NK-92 (cell line): ENCODE data around the gene PIEZO1.

ENCODE experiments used
- DNase-seq: peaks from one replicate; lab custom pipeline; 2025; ENCODE audit not compliant: unreplicated experiment; lab: John Stamatoyannopoulos, UW

PIEZO1 gene

GRCh38 chr16:88754912-88755744 lies 29.9 kb downstream of the PIEZO1 start:
- DNase-seq, result no peak

GRCh38 chr16:88754109-88754911 lies 30.7 kb downstream of the PIEZO1 start:
- DNase-seq, result no peak

GRCh38 chr16:88753602-88754001 lies 31.4 kb downstream of the PIEZO1 start:
- no peak for DNase-seq

GRCh38 chr16:88753191-88753590 lies 31.8 kb downstream of the PIEZO1 start:
- no peak for DNase-seq

DNA sequence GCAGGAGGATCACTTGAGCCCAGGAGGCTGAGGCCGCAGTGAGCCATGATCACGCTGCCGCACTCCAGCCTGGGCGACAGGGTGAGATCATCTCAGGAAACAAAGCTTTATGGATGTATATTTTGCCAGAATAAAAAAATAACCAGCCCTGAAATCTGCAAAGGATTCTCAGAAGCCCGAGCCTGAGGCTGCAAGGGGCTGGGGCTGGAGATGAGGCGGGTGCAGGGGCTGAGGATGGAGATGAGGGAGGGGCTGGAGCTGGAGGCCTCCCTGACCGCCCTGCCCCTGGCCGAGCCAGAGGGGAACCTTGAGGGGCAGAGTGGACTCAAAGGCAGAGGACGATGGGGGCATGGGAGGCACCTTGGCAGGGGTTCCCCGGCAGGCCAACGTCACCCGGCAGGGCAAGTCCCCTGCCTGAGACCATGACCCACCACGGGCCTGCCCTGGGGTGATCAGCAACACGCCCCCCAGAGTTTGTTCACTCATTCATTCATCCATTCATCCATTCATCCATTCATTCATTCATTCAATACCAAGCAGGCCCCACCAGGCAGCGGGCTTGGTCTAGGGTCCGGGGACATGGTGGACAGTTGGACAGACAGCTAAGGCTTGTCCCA lies 32.5 kb downstream of the PIEZO1 start:
- no peak for DNase-seq

DNA sequence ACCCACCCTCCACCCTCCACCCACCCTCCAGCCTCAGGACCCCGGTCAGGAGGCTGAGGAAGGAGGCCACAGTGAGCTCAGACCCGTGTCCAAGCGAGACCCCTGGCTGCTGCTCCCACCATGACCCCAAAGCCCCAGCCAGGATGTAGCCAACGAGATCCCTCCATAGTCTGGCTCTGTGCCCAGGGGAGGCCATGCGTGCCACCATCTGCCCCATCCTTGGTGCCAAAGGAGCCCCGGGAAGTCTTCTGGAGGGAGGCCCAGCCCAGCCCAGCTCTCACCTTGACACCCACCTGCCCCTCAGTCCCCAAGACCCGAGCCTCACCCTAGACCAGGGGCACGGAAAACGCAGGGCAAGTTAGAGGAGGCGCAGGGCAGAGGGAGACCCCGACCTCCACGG lies 34.2 kb downstream of the PIEZO1 start:
- no peak for DNase-seq

- DNase-seq, result no peak
Measured at GRCh38 chr16:88749358-88749757, 35.7 kb downstream of the PIEZO1 start.

DNA sequence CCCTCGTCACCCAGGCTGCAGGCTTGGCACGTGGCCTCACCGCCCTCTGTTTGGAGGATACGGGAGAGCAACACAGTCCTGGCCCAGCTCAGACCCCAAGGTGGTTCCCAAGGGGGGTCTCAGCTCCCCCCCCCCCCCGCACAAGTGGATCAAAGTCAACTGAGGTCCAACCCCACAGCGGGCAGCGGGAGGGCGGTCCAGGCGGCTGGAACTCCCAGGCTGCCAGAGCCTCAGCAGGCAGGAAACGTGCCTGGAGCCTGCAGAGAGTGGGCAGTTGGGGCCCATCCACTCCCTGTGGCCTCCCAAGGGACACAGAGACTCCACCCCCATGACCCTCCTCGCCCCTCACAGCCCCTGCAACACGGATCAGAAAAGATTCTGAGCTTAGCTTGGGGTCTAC lies 36.7 kb downstream of the PIEZO1 start:
- no peak for DNase-seq

DNA sequence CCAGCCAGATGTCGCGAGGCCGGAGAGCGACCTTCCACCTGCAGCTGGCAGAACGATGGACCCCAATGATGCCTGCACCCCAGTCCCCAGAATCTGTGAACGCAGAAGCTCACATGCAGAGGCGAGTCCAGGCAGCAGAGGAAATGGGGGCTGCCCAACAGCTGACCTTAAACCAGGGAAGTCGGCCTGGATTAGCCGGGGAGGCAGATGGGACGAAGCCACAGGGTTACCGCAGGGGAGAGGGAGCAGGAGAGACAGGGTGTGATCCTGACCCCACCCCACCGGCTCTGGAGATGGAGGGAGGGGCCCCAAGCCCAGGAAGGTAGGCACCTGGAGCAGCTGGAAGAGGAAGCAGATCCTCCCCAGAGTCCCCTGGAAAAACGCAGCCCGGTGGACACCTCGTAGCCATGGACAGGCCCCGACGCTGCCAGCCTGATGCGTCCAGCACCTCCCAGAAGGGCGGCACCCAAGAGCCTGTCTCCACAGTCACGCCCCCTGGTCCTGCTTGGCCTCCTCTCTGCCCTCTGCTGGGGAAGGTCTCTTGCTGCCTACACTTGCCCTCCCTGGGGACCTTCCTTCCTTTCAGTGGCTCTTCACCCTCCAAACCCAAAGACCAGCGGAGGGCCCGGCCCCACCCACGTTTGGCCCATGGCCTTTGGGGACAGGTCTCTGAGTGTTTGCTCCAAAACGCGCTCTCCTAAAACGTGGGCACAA lies 37.3 kb downstream of the PIEZO1 start:
- DNase-seq, result no peak

DNA sequence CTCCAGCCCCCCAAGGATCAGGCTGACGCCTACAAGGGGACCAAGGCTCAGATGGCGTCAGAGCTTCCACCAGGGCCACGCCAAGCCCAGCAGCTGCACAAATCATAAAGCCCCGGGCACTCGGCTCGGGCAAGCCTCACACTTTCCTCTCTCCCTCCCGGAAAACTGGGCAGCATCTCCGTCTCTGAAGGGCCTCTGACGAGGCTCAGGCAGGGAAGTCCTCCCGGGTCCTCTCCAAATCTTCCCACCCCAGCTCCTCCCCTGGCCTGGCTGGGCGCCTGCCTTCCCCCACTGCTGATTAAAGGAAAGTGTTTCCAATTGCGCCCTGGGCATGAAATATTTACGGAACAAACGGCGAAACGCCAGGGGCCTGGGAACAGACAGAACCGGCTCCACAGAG lies 38.5 kb downstream of the PIEZO1 start:
- DNase-seq, result no peak

GRCh38 chr16:88744577-88745521 lies 40.2 kb downstream of the PIEZO1 start:
- no peak for DNase-seq

DNA sequence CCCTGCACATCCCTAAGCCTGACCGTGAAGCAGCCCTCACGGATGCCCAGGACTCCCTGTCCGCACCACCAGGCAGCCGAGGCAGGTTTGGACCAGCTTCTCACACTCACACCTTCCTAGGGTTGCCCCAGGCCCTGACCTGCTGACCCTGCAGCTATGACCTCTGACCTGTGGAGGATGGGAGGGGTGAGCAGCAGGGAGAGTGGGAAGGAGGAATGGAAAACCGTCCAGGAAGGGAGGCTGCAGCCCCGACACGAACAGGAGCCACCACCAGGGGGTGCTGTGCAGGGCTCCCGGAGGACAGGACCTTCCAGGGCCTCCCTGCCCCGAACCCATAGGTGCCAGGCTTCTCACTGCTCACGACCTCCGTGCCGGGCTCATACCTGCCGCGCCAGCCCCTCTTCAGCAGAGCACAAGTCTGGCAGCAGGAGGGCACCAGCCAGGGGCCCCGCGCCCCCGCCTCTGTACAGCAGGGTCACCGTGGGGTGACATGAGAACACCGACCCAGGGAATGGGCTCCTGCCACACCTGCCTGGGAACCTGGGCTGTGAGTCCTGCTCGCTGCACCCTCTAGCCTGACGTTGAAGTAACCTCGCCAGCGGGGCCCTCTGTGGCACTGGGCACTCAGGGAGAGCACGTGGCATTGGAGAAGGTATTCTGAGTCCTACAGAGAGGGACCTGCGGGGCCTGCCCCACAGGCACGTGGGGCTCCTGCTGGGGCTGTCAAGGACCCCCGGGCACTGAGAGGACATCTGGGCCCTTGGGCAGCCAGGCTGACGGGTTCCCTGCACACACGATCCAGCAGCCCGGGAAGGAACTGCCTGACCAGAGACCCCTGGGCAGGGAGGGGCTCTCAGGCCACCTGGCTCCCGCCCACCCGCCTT lies 41.1 kb downstream of the PIEZO1 start:
- DNase-seq, result no peak

DNA sequence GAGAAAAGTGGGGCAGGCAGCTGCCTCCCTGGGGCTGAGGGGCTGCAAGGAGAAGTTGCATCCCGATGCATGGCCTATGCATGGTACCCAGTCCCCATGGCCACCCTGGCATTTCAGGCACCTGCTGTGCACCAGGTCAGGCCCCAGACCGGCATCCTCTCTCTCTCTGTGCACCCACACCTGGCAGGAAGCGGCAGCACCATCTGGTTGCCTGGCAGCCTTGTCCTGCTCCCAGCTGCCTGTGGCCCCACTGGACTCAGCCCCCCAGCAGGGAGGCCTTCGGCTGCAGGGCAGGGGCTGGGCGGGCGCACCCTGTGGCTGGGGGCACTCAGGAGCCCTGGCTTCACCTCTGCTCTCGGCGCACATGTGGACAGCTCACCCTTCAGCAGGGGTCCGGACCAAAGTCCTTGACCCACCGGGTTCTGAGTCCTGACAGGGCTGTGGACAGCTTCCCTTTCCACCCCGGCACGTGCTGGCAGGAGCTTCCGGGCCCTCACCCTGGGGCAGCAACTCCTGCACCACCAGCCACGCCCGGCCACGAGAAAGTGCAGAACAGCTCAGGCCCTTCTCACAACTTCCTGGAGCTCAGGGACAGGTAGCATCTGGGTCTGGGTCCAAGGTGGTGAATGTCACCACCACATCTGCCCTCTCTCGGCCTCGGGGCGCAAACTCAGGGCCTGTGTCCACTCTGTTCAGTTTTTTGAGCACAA lies 42.0 kb downstream of the PIEZO1 start:
- no peak for DNase-seq

DNA sequence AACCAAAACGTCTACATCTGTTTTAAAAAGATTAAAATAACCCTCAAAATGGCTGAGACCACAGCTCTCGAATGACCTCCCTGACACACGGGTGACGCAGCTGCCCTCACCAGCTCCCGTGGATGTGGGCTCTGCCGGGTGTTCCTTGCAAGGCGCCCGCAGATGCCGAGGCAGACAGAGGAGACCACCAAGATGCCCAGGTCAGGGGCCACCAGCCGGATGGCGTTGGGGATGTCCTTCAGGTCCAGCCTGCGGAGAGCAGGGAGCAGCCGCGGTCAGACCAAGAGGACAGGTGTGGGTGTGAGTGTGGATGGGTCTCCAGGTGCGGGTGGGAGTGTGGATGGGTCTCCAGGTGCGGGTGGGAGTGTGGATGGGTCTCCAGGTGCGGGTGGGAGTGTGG lies 43.7 kb downstream of the PIEZO1 start:
- DNase-seq, result no peak

GRCh38 chr16:88740727-88741055 lies 44.3 kb downstream of the PIEZO1 start:
- DNase-seq, result no peak

DNA sequence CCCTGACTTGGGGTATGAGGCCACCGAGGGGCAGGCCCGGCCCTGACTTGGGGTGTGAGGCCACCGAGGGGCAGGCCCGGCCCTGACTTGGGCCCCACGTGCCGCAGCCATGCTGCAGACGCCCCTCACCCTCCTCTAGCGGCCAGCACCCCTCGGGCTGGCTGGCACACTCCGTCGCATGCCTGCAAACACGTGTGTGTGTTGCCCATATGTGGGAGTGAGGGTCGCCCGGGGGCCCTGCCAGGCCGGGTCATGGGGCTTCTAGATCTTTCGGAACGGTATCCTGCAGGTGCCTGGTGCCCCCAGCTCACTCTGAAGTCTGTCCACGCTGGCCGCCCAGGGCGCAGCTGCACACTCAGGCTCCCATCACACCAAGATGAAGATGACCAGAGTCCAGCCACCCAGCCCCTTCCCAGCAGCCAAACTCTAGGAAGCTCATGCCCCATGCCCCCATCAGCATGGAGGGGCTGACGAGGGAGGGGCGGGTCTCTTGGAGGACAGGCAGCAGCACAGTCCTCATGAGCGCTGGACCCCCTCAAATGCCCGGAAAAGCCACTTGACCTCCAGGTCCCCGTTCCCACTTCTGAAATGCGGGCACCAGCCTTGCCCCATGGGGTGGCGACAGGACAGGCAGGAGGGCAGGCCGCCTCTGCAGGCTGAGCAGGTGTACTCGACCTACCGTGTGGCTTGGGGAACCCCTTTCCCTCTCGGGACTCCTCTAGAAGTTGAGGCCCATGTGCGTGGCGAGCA lies 44.9 kb downstream of the PIEZO1 start:
- DNase-seq, result no peak

DNA sequence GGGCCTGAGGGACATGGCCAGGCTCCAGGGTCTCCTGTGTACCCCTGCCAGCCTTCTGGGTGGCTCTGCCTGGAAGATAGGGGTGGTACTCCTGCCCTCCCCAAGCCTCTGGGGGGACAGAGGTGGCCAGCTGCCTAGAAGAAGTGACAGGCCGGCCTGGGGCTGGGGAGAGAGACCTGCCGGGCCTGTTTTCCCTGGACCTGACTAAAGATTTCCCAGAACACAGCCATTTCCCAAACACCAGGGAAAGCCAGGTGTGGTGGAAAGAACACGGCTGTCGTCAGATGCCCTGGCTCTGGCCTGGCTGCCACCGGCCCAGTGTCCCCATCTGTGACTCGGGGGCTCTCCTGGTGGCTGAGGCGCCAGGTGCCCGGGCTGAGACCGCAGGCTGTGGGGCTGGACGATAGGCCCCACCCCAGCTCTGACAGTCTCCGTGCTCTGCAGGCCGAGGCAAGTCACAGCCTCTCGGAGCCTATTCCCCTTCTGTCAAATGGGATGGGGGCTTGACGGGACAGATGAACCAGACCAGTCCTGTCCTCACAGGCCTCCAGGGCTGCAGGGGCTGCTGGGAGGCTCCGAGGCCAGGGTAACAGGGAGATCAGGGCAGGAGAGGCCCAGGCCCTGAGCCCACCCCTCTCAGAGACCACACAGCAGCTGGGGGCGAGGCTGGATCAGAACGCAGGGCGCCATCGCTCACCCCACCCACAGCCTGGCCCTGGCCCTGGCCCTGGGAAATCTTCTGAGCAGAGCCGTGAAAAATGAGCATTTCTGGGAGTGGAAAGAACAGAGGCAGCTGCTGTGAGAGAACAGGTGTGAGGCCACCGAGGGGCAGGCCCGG lies 45.7 kb downstream of the PIEZO1 start:
- DNase-seq, result no peak
